ENCODE measurements around the gene MEG3. TPM values are rescaled to one million over a fixed set of nuclear protein-coding genes. Genes with fewer than 3 reads are reported as not detected.

The MEG3 gene
- total and polyA plus RNA-seq, 2 of the 8 experiments (the other 6 are each of a cell fraction or from before 2014, with no cell fraction given), result 0.17 to 1.1 TPM

- Histone ChIP-seq H2BK15ac (ENCODE audit: low read length) (no peak overlapping the region), H3K4ac (replicated peaks; ENCODE audit: insufficient read length, low read depth, low read length) (no peak overlapping the region), H2BK20ac (ENCODE audit: low read length) (no peak overlapping the region), H4K5ac (ENCODE audit: insufficient read length, low read depth, low read length) (no peak overlapping the region), H4K91ac (replicated peaks; ENCODE audit: insufficient read length, low read length) (no peak overlapping the region), H3K9ac (replicated peaks in 1 of 4; ENCODE audit: extremely low read depth in 1 of 4, low read depth in 3 of 4, low read length in 3 of 4) (no peak overlapping the region), H2BK120ac (replicated peaks; ENCODE audit: low read depth, low read length) (no peak overlapping the region), H3K27me3 (replicated peaks in 1 of 4; ENCODE audit: control insufficient read depth in 3 of 4, extremely low read depth in 1 of 4, insufficient read depth in 3 of 4, low read length in 3 of 4) (no peaks in the 10 kb centered on the region), H3K27ac (ENCODE audit: low read depth, low read length) (no peak overlapping the region), H4K8ac (ENCODE audit: extremely low read depth, insufficient read depth, low read length) (no peak overlapping the region), H3K4me1 (replicated peaks in 1 of 4; ENCODE audit: control insufficient read depth in 3 of 4, insufficient read depth in 4 of 4, low read length in 3 of 4) (no peaks in the 10 kb centered on the region; a peak in 2 of 7 replicates), H3K9me3 (ENCODE audit: insufficient read depth in 2 of 2, low read depth in 1 of 2, low read length in 1 of 2) (peaks cover 7 to 14% of the 10 kb centered on the region in 2 experiments; a peak in 3 of 4 replicates), H3K79me2 (ENCODE audit: control insufficient read depth in 1 of 2, insufficient read depth in 2 of 2, low read length in 2 of 2) (no peaks in the 10 kb centered on the region), H3K23me2 (ENCODE audit: low read depth, low read length) (peaks cover 3% of the 10 kb centered on the region; the same call in 1 of the 2 replicates), H2BK5ac (ENCODE audit: low read depth, low read length) (no peak overlapping the region), H3K36me3 (ENCODE audit: control insufficient read depth in 2 of 4, insufficient read depth in 4 of 4, low read length in 3 of 4) (no peaks in the 10 kb centered on the region), H2AK5ac (ENCODE audit: low read depth, low read length) (no peak overlapping the region), H3K4me3 (ENCODE audit: extremely low read depth in 1 of 4, insufficient read depth in 2 of 4, low read depth in 3 of 4, low read length in 4 of 4) (no peak overlapping the region), H3K56ac (replicated peaks; ENCODE audit: insufficient read length, low read depth, low read length) (no peak overlapping the region), H3K4me2 (ENCODE audit: insufficient read depth in 1 of 2, low read depth in 2 of 2, low read length in 2 of 2) (no peak overlapping the region), H3K79me1 (ENCODE audit: low read depth, low read length) (no peaks in the 10 kb centered on the region), H3K14ac (ENCODE audit: insufficient read length) (no peak overlapping the region), H3K23ac (ENCODE audit: insufficient read length) (no peak overlapping the region), H2AFZ (ENCODE audit: low read length) (no peak overlapping the region), H2BK12ac (ENCODE audit: low read depth, low read length) (no peak overlapping the region), H4K20me1 (replicated peaks in 1 of 2; ENCODE audit: control insufficient read depth in 1 of 2, insufficient read depth in 2 of 2, low read length in 2 of 2) (peaks cover 0 to 2% of the 10 kb centered on the region in 2 experiments), H3K18ac (ENCODE audit: extremely low read depth, low read length) (no peak overlapping the region)
- ChIA-PET CTCF (ENCODE audit: partially characterized antibody) (interaction anchor here (1.0 to 3.6 kb wide), 5 partner anchors 9 to 449 kb away, joined by 3 to 13 read pairs (median 7); no protein-coding TSS in a partner anchor), POLR2A (ENCODE audit: partially characterized antibody) (no interaction called here)
- FAIRE-seq (no peak), DNase-seq (ENCODE audit: low read depth in 1 of 2, low spot score in 2 of 2) (no peak)
- TF ChIP-seq SUZ12 (IDR thresholded peaks at IDR 0.05; ENCODE audit: low read length), result no peak
- no peak for TF ChIP-seq POLR2AphosphoS5 (IDR thresholded peaks at IDR 0.05; ENCODE audit: low read depth, low read length)
- no peak for TF ChIP-seq TAF1 (IDR thresholded peaks at IDR 0.05; ENCODE audit: low read depth, low read length)
- TF ChIP-seq KDM1A (IDR thresholded peaks at IDR 0.05; ENCODE audit: borderline replicate concordance, low read length), result no peak
- WGBS, 2 experiments (ENCODE audit: extremely low coverage in 1 of 2, insufficient coverage in 1 of 2, insufficient read length in 1 of 2, insufficient replicate concordance in 2 of 2, low coverage in 1 of 2, low lambda C conversion rate in 2 of 2, missing lambda C conversion rate in 1 of 2), result 79% methylated on average over 10 of the region's 10 CpGs; no CpG with 5 or more reads in 1 of the 2 experiments
These were observed 38.3 kb downstream of the MEG3 start for GRCh38 chr14:100864206-100864605.

Measured in H1 (cell line).